Sigmoid colon (tissue), 7 donors: Measurements from ENCODE around the gene SLC9B2. TPM values are rescaled to one million over a fixed set of nuclear protein-coding genes. Genes with fewer than 3 reads are reported as not detected.

Experiments
- DNase-seq: peaks from one replicate; pipeline ENCODE4 v3.0.0-alpha.2; 2019
- H3K27ac ChIP-seq, 4 donors: fragments of 200-600 bp; sonication (generic); one replicate each; pipeline ENCODE4 v1.5.1; 2016 to 2019; ENCODE audit warnings: mild to moderate bottlenecking in 1 of 4
- H3K27me3 ChIP-seq, 3 donors: fragments of 200-600 bp; sonication (generic); one replicate each; pipeline ENCODE4 v1.5.1; 2019; ENCODE audit warnings: mild to moderate bottlenecking in 1 of 3
- H3K36me3 ChIP-seq, 4 donors: fragments of 200-600 bp; sonication (generic); one replicate each; pipeline ENCODE4 v1.5.1; 2016 to 2019
- H3K4me1 ChIP-seq, 4 donors: fragments of 200-600 bp; sonication (generic); one replicate each; pipeline ENCODE4 v1.5.1; 2017 to 2019
- H3K4me3 ChIP-seq, 4 donors: fragments of 200-600 bp; sonication (generic); one replicate each; pipeline ENCODE4 v1.5.1; 2017 to 2019; ENCODE audit warnings: mild to moderate bottlenecking in 2 of 4, moderate library complexity in 1 of 4
- H3K9me3 ChIP-seq, 4 donors: fragments of 200-600 bp in 3 of 4; sonication (generic) in 3 of 4; one replicate each; pipeline versions ENCODE4 v1.5.1 to v1.6.1; 2013 to 2019
- EP300 ChIP-seq, 4 donors: sonication (generic); formaldehyde crosslinking; IDR thresholded peaks; one replicate each; pipeline ENCODE4 v1.6.1; 2017; ENCODE audit warnings: antibody characterized with exemption in 4 of 4
- POLR2A ChIP-seq, 2 donors: fragments of 450-650 bp; IDR thresholded peaks; one replicate each; pipeline ENCODE4 v1.6.1; 2016; ENCODE audit warnings: antibody characterized with exemption in 2 of 2, mild to moderate bottlenecking in 2 of 2, moderate library complexity in 2 of 2
- POLR2AphosphoS5 ChIP-seq, 4 donors: sonication (generic); formaldehyde crosslinking; IDR thresholded peaks; one replicate each; pipeline ENCODE4 v1.6.1; 2017; ENCODE audit warnings: antibody characterized with exemption in 4 of 4
- WGBS, 2 donors: extraction: QIAGEN DNeasy Blood & Tissue Kit; methylation state at CpG; one replicate each; pipeline ENCODE4 v1.1.7; 2013; 5-methylcytosine and 5-hydroxymethylcytosine counted together
- intact Hi-C: fragments of 100-400 bp; cut with DNase I; formaldehyde crosslinking; loops from one replicate; pipeline ENCODE4 v1.15.1; 2023
- polyA plus RNA-seq, 3 donors: library from polyadenylated mRNA; stranded (reverse); fragments of 200-250 nt; gene quantifications; one replicate each; pipeline ENCODE4 v1.2.3, GENCODE V29; 2013
- total RNA-seq, 4 donors: library from RNA; depleted of rRNA; stranded (reverse); fragments of >200 nt; gene quantifications; one replicate each; pipeline ENCODE4 v1.1.0, GENCODE V29; 2016
- TF ChIP-seq, protein P1 (sequence below), 4 experiments: fragments of 450-650 bp in 3 of 4; fragments of 200-600 bp in 1 of 4; IDR thresholded peaks; one replicate each; pipeline ENCODE4 v1.5.1; 2016 to 2019; ENCODE audit warnings: antibody characterized with exemption in 4 of 4, mild to moderate bottlenecking in 3 of 4, moderate library complexity in 2 of 4
- donor health status: healthy with polysubstance abuse.
- donor health status: Bipolar disorder and iron deficiency.
- donor health status: healthy.

SLC9B2 gene
- total and polyA plus RNA-seq, 7 donors: 1.4 to 40.9 (median 10.3) TPM

DNA sequence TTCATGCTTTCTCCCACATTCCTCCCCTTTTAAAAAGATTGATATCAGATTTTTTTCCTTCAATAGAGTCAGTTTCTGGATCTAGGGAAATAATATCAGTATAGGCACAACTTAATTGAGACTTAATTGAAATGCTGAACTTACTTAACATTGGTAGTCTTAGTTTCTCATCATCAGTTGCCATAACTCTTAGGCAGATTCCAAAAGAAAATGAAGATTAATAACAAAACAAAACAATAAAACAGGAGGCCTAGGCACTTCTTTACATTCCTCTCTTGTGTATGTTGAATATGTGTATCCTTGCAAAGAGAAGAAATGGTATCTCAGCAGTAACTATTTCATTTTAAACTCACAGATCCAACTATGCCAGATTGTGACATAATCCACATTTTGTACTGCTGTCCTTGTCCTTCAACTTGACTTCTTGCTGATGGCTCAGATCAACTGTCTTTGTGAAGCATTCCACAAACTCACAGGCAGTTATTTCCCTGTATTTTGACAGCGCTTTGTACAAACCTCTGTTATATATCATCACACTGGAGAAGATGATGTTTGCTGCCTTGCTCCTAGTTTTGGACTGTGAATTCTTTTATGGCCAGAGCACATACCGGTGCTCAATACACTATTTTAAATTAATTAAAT lies 9.1 kb upstream of the SLC9B2 start:
- H3K36me3 ChIP-seq: peaks cover 17 to 94% (median 51%) of the 10 kb centered on the region in 4 donors
- no peaks in the 10 kb centered on the region for H3K9me3 ChIP-seq
- H3K4me3 ChIP-seq: no peak overlapping the region
- WGBS, 2 donors: 94 to 95% methylated on average over 2 of the region's 2 CpGs
- TF ChIP-seq EP300 (IDR thresholded peaks at IDR 0.05): no peak
- TF ChIP-seq, protein P1, sequence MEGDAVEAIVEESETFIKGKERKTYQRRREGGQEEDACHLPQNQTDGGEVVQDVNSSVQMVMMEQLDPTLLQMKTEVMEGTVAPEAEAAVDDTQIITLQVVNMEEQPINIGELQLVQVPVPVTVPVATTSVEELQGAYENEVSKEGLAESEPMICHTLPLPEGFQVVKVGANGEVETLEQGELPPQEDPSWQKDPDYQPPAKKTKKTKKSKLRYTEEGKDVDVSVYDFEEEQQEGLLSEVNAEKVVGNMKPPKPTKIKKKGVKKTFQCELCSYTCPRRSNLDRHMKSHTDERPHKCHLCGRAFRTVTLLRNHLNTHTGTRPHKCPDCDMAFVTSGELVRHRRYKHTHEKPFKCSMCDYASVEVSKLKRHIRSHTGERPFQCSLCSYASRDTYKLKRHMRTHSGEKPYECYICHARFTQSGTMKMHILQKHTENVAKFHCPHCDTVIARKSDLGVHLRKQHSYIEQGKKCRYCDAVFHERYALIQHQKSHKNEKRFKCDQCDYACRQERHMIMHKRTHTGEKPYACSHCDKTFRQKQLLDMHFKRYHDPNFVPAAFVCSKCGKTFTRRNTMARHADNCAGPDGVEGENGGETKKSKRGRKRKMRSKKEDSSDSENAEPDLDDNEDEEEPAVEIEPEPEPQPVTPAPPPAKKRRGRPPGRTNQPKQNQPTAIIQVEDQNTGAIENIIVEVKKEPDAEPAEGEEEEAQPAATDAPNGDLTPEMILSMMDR (IDR thresholded peaks at IDR 0.05): no peak
- no peak for TF ChIP-seq POLR2AphosphoS5 (IDR thresholded peaks at IDR 0.05)
- TF ChIP-seq POLR2A (IDR thresholded peaks at IDR 0.05): no peak
- intact Hi-C loops: no loop called here
- H3K27ac ChIP-seq: no peak overlapping the region
- H3K27me3 ChIP-seq: no peaks in the 10 kb centered on the region
- no peak for DNase-seq
- H3K4me1 ChIP-seq: no peaks in the 10 kb centered on the region

DNA sequence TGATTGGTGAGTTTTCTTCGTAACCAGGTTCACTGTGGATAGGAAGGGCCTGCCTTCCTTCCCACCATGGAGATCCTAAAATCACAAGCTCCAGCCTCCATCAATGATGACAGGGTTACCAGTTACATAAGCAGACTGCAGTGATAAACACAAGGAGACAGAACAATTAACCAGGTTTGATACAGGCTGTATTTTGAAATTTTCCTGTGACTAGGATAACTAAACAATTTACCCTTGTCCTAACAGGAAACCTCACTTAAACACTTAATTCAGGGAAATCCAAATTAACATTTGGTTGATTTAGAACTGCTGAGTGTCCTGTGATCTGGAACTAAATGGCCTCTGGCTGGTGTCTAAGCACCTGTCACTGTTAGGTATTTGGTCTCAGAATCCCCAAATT lies 3.1 kb upstream of the SLC9B2 start:
- intact Hi-C loops: loop anchor here (5.0 to 10.0 kb wide), 2 partner anchors 57 to 215 kb away; partner anchors contain the start of gene CISD2
- no peaks in the 10 kb centered on the region for H3K27me3 ChIP-seq
- WGBS, 2 donors: 93 to 100% methylated on average over 1 of the region's 1 CpG
- no peaks in the 10 kb centered on the region for H3K9me3 ChIP-seq
- no peak overlapping the region for H3K27ac ChIP-seq
- DNase-seq: no peak
- H3K4me1 ChIP-seq: peaks cover 0 to 16% (median 8%) of the 10 kb centered on the region in 4 donors
- H3K4me3 ChIP-seq: no peak overlapping the region
- H3K36me3 ChIP-seq: peaks cover 0 to 42% (median 6%) of the 10 kb centered on the region in 4 donors
- no peak for TF ChIP-seq POLR2AphosphoS5 (IDR thresholded peaks at IDR 0.05)
- no peak for TF ChIP-seq EP300 (IDR thresholded peaks at IDR 0.05)
- no peak for TF ChIP-seq POLR2A (IDR thresholded peaks at IDR 0.05)
- TF ChIP-seq, protein P1 (IDR thresholded peaks at IDR 0.05): no peak

DNA sequence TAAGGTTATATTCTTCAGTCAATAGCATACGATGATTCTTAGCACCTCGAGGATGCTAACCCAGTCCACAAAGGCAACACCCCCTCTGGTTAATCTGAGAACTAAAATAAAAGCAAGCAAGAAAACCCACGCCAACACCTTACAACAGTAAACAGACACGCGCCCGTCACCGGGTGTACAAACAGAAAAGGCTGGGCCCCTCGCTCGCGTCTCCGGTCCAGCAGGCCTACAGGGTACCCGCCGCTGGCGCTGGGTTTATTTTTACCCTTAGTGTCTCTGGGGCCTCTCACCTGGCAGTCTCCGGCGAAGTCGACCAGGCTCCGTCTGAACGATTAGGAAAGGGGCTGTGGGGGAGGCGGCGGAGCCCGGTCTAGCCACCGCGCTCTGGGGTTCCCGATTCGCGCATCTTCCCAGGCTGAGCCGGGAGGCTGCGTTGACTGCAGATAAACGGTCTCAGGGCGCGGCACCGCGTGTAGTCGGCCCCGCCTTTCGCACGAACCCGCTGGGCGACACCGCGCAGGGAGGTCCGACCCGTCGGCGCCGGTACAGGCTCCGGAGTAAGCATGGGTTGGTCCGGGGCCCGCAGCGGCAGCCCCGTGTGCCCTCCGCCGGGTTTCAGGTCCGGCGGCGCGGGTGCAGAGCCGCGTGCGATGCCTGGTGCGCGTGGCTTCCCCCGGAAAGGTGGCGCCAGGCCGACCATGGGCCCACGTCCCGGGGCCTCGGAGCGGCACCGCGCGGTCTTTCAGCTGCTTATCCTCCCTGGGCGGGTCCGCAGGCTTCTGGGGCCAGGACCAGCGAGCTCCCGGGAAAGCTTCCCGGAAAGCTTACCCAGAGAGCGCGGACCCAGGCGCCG lies 441 bp downstream of the SLC9B2 start:
- Histone ChIP-seq H3K9me3 (no peaks in the 10 kb centered on the region), H3K36me3 (peaks cover 0 to 13% (median 4%) of the 10 kb centered on the region in 4 donors), H3K4me3 (peak overlapping the region; percentile 60 to 84 (median 64)), H3K27me3 (no peaks in the 10 kb centered on the region), H3K4me1 (peaks cover 0 to 16% (median 8%) of the 10 kb centered on the region in 4 donors), H3K27ac (peak overlapping the region; percentile 84 to 95 (median 88))
- 0% methylated on average over 82 of the region's 82 CpGs for WGBS, 2 donors
- TF ChIP-seq POLR2AphosphoS5 (IDR thresholded peaks at IDR 0.05): peak in 3 of 4 donors; percentile 41 to 62 (median 46)
- TF ChIP-seq, protein P1 (IDR thresholded peaks at IDR 0.05): no peak
- DNase-seq: peak; percentile 86
- intact Hi-C loops: loop anchor here (2.0 to 10.0 kb wide), 3 partner anchors 23 to 211 kb away; partner anchors contain the start of genes BDH2 and CISD2

DNA sequence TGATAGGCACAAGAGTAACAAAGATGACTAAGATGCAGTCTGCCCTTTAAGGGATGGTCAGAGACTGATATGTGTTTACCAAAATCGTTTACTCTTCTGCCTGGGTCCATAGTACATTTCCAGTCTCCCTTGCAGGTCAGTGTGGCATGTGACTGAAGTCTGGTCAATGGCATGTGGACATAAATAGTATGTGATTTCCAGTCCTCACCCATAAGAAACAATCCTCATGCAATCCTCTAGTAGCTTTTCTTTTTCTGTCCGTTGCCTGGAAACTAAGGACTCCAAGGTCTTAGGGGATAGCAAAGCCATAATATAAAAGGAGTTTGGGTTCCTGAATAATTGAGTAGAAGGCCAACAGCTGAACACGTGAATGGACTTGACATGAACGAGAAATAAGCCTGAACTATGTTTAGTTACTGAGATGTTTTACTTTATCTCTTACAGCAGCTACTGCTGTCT lies 1.1 kb downstream of the SLC9B2 start:
- Histone ChIP-seq H3K4me1 (peaks cover 0 to 16% (median 8%) of the 10 kb centered on the region in 4 donors), H3K36me3 (peaks cover 0 to 6% (median under 1%) of the 10 kb centered on the region in 4 donors), H3K9me3 (no peaks in the 10 kb centered on the region), H3K27me3 (no peaks in the 10 kb centered on the region), H3K27ac (peak overlapping the region; percentile 84 to 95 (median 88)), H3K4me3 (peak overlapping the region; percentile 60 to 84 (median 64))
- intact Hi-C loops: loop anchor here (5.0 to 10.0 kb wide), 2 partner anchors 53 to 211 kb away; partner anchors contain the start of gene CISD2
- no peak for TF ChIP-seq EP300 (IDR thresholded peaks at IDR 0.05)
- no peak for TF ChIP-seq POLR2A (IDR thresholded peaks at IDR 0.05)
- no peak for TF ChIP-seq POLR2AphosphoS5 (IDR thresholded peaks at IDR 0.05)
- TF ChIP-seq, protein P1 (IDR thresholded peaks at IDR 0.05): no peak
- no peak for DNase-seq
- 27 to 33% methylated on average over 4 of the region's 4 CpGs for WGBS, 2 donors
